Measurements from ENCODE around the gene KEAP1.
A peak's percentile ranks its signal among the peaks of the same experiment; 100 is the strongest.
"Not testable (repeated sequence)": the region's sequence is repeated elsewhere in the genome, so short reads cannot be mapped to it uniquely, and the experiment has no call there.

KEAP1 gene

GRCh38 chr19:10491472-10492047 is 11.6 kb downstream of the KEAP1 start:
- DNase-seq, result no peak

DNA sequence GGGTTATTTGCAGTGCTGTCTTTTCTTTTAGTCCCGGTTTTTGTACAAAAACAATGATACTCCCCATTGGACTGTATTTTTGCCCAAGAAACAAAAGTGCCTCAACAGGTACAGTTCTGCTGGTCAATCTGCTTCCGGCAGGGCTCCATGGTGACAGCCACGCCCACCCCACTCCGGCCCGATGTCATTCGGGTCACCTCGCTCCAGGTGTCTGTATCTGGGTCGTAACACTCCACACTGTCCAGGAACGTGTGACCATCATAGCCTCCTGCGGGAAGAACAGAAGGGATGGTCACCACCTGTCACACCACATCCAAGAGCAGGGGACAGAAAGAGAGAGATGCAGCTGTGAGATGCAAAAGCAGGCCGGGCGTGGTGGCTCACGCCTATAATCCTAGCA is 16.6 kb downstream of the KEAP1 start:
- no peak for DNase-seq

GRCh38 chr19:10478903-10479384 is 24.2 kb downstream of the KEAP1 start:
- peak; percentile 89 for DNase-seq

- no peak for DNase-seq
Measured at GRCh38 chr19:10478476-10478875, 24.7 kb downstream of the KEAP1 start.

- no peak for DNase-seq
Measured at GRCh38 chr19:10474962-10475451, 28.1 kb downstream of the KEAP1 start.

DNA sequence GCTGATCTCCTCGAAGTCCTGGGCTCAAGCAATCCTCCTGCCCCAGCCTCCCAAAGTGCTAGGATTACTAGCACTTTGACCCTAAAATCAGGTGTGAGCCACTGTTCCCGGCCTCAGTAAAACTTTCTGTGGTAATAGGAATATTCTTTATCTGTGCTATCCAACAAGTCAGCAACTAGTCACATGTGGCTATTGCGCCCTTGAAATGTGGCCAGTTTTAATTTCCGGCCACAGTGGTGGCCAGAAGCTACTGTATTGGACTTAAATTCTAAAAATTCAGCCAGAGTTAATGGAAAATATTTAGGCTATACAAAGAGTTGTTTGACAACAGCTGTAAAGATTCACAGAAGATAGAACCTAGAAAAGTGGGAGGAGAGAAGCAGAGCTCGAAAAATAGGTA is 30.0 kb downstream of the KEAP1 start:
- DNase-seq, result no peak

DNA sequence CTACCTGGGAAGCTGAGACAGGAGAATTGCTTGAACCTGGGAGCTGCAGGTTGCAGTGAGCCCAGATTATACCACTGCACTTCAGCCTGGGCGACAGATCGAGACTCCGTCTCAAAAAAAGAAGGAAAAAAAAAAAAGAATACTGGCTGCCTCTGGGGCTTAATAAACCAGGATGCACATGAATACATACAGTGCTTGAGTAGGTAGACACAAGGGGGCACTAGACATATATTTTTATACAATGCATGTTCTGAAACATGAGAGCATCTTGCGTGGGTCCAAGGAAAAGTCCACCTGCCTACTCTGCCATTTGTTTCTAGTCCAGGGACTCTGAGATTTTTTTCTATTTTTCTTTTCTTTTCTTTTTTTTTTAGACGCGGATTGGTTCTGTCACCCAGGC is 31.2 kb downstream of the KEAP1 start:
- DNase-seq, result no peak

DNA sequence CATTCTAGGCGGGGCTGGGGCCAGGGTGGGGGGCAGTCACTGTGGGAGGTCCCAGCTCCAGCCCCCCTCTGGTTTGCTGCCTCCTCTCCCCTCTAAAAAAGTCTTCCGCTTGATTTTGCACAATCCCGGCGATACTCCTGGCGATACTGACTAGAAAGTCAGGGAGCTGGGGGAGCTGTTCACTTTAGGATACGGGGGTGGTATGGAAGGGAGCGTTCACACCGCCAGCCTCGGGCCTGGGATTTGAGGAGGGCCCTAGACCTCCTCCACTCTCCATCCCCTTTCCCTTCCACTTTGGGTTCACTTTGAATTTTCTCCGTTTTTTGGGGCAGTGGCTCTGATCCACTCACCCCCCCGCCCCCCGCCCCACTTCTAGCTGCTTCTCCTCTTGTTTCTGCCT is 35.0 kb downstream of the KEAP1 start:
- DNase-seq, result no peak

GRCh38 chr19:10467104-10467706 is 36.0 kb downstream of the KEAP1 start:
- no peak for DNase-seq

- DNase-seq, result no peak
Measured at GRCh38 chr19:10464456-10464855, 38.7 kb downstream of the KEAP1 start.

DNA sequence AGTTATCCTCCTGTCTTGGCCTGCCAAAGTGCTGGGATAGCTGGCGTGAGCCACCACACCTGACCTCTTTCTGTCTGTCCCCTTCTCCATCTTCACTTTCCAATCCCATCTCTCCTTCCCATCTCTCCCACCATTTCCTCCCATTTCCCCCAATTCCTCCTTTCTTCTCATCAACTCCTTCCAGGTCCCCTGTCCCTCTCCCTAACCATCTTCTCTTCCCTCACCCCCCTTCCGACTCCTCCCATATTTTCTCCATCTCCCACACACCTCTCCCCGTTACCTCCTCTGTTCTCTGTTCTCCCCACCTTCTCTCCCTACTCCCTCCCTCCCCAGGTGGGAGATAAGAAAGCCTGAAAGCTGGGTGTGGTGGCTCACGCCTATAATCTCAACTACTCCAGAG is 40.6 kb downstream of the KEAP1 start:
- DNase-seq, result no peak

DNA sequence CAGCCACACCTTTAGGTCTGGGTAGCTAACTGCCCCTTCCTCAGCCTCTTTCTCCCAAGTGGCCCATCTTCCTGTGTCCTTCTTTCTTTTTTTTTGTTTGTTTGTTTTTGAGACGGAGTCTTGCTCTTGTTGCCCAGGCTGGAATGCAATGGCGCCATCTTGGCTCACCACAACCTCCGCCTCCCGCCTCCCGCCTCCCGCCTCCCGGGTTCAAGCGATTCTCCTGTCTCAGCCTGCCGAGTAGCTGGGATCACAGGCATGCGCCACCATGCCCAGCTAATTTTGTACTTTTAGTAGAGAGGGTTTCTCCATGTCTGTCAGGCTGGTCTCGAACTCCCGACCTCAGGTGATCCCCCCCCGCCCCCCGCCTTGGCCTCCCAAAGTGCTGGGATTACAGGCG is 41.1 kb downstream of the KEAP1 start:
- not testable (repeated sequence) for DNase-seq

- peak; percentile 91 for DNase-seq
Measured at GRCh38 chr19:10461047-10461949, 41.9 kb downstream of the KEAP1 start.

- no peak for DNase-seq
Measured at GRCh38 chr19:10460714-10461046, 42.5 kb downstream of the KEAP1 start.

GRCh38 chr19:10458733-10459132 is 44.4 kb downstream of the KEAP1 start:
- not testable (repeated sequence) for DNase-seq

GRCh38 chr19:10454267-10454666 is 48.9 kb downstream of the KEAP1 start:
- no peak for DNase-seq

GRCh38 chr19:10453852-10454251 is 49.3 kb downstream of the KEAP1 start:
- no peak for DNase-seq

GRCh38 chr19:10452726-10453618 is 50.2 kb downstream of the KEAP1 start:
- DNase-seq, result no peak

- no peak for DNase-seq
Measured at GRCh38 chr19:10450853-10451609, 52.1 kb downstream of the KEAP1 start.

GRCh38 chr19:10450191-10450852 is 52.8 kb downstream of the KEAP1 start:
- no peak for DNase-seq

DNA sequence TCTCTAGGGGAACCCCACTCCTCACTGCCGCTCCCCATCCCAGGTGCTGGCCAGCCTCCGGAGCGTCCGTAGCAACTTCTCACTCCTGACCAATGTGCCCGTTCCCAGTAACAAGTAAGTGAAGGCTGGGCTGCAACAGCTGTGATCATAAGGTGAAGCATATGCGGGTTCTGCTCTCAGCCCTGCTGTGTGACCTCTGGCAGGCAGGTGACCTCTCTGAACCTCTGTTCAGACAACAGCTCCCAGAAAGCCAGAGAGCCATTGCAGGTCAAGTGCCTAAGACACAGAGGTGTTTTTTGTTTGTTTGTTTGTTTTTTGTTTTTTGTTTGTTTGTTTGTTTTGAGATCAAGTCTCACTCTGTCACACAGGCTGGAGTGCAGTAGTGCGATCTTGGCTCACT is 54.1 kb downstream of the KEAP1 start:
- no peak for DNase-seq

DNA sequence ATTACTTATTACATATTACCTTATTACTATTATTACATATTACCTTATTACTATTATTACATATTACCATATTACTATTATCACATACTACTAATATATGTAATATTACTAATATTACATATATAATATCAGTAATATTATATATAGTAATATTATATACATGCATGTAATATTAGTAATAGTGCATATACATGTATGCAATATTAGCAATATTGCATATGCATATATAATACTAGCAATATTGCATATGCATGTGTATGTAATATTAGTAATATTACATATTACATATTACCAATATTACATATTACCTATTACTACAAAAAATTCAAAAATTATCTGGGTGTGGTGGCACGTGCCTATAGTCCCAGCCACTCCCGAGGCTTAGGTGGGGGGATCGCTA is 60.5 kb downstream of the KEAP1 start:
- no peak for DNase-seq
